ENCODE results near the gene SPRY2. TPM values are rescaled to one million over a fixed set of nuclear protein-coding genes. Genes with fewer than 3 reads are reported as not detected.
A peak's percentile ranks its signal among the peaks of the same experiment; 100 is the strongest.

The SPRY2 gene
- total and polyA plus RNA-seq, 2 of the 4 experiments (the other 2 are of a cell fraction): 21.1 to 47.9 TPM

DNA sequence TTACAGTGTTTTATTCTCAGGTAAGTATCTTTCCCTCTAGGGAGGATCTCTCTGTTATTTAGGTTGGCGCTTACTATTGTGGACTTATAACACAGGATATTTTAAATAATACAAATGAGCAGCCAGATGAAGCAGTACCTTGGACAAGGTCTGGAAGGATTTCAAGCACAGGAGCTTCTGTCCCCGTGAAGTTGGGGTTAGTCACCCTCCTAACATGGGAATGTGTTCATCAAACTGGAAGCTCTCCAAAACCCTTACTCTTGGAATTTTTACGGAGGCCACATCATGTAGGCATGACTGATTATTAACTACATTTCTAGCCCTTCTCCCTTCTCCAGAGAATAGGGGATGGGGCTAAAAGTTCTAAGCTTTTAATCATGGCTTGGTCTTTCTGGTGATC is 38.3 kb upstream of the SPRY2 start:
- DNase-seq: peak; percentile 43
- H3K9me3 ChIP-seq (ENCODE audit: control insufficient read depth, insufficient read depth, low read length): no peaks in the 10 kb centered on the region
- no peak overlapping the region for H4K91ac ChIP-seq (ENCODE audit: insufficient read depth, low read depth, low read length)
- H3K9me1 ChIP-seq (ENCODE audit: insufficient read depth, low read length): no peaks in the 10 kb centered on the region
- H3K36me3 ChIP-seq (ENCODE audit: control insufficient read depth, insufficient read depth, low read length): no peaks in the 10 kb centered on the region
- no peak overlapping the region for H2BK120ac ChIP-seq (ENCODE audit: low read depth, low read length)
- no peaks in the 10 kb centered on the region for H4K20me1 ChIP-seq (ENCODE audit: insufficient read depth, low read length)
- H3K18ac ChIP-seq (ENCODE audit: low read depth, low read length): no peak overlapping the region
- H3K79me1 ChIP-seq (ENCODE audit: low read depth in 1 of 2, low read length in 2 of 2): no peaks in the 10 kb centered on the region
- H3K56ac ChIP-seq (ENCODE audit: extremely low read depth, insufficient read depth, low read length): no peak overlapping the region
- no peak for ATAC-seq (ENCODE audit: low read depth)
- no peak overlapping the region for H2BK20ac ChIP-seq (ENCODE audit: low read depth, low read length)
- dilution Hi-C loops (cut with HindIII; ENCODE audit: low sequenced_read_pairs, unreplicated experiment) (no loop called here), intact Hi-C loops (cut with micrococcal nuclease) (no loop called here), in situ Hi-C loops (cut with MboI; ENCODE audit: low sequenced_read_pairs) (no loop called here)
- no peak overlapping the region for H3K14ac ChIP-seq (replicated peaks; ENCODE audit: low read depth, low read length)
- WGBS, 2 experiments (ENCODE audit: extremely low coverage in 2 of 2, insufficient read length in 1 of 2): no CpG with 5 or more reads among the region's 3 CpGs
- H4K5ac ChIP-seq (ENCODE audit: low read depth, low read length): no peak overlapping the region
- H3K4me2 ChIP-seq (ENCODE audit: low read depth, low read length): no peak overlapping the region
- H3K4me3 ChIP-seq (ENCODE audit: insufficient read depth, low read depth, low read length): no peak overlapping the region
- H2BK15ac ChIP-seq (ENCODE audit: low read depth, low read length): no peak overlapping the region
- H3K9ac ChIP-seq (ENCODE audit: low read depth, low read length): no peak overlapping the region
- POLR2A ChIA-PET (ENCODE audit: unreplicated experiment): no interaction called here
- no peak overlapping the region for H3K4ac ChIP-seq (ENCODE audit: low read depth, low read length)
- no peak overlapping the region for H2AFZ ChIP-seq (replicated peaks; ENCODE audit: low read length, poor library complexity)
- H2BK5ac ChIP-seq (ENCODE audit: low read depth, low read length, poor library complexity, severe bottlenecking): no peak overlapping the region
- no peak for TF ChIP-seq RCOR1 (IDR thresholded peaks at IDR 0.05; ENCODE audit: insufficient replicate concordance, low read length)
- TF ChIP-seq FOS (IDR thresholded peaks at IDR 0.05; ENCODE audit: low read depth, low read length): no peak
- no peak for TF ChIP-seq MAZ (IDR thresholded peaks at IDR 0.05; ENCODE audit: borderline replicate concordance, low read depth, low read length)
- H3K27me3 ChIP-seq (ENCODE audit: control insufficient read depth, insufficient read depth, low read length): no peaks in the 10 kb centered on the region
- no peak overlapping the region for H2AK5ac ChIP-seq (ENCODE audit: low read depth, low read length)
- no peak overlapping the region for H3K27ac ChIP-seq (ENCODE audit: insufficient read depth, low read length)
- CTCF ChIA-PET: no interaction called here
- H3K4me1 ChIP-seq (ENCODE audit: control insufficient read depth, insufficient read depth, low read length): no peaks in the 10 kb centered on the region
- no peak overlapping the region for H4K8ac ChIP-seq (ENCODE audit: low read depth in 2 of 2, low read length in 2 of 2)
- H2AK9ac ChIP-seq (replicated peaks; ENCODE audit: low read depth, low read length, poor library complexity): no peak overlapping the region
- BruUV-seq (replicated peaks): no TSS peak
- no peak overlapping the region for H3K23ac ChIP-seq (ENCODE audit: low read depth, low read length)
